Inflammatory macrophage treated with lipopolysaccharide for 1 hour (primary cell): ENCODE data around the gene MAP2K5.

ENCODE experiments used
- DNase-seq, 2 donors: peaks; one replicate each; pipeline ENCODE4 v3.0.0-alpha.2; 2020 to 2022

The MAP2K5 gene

DNA sequence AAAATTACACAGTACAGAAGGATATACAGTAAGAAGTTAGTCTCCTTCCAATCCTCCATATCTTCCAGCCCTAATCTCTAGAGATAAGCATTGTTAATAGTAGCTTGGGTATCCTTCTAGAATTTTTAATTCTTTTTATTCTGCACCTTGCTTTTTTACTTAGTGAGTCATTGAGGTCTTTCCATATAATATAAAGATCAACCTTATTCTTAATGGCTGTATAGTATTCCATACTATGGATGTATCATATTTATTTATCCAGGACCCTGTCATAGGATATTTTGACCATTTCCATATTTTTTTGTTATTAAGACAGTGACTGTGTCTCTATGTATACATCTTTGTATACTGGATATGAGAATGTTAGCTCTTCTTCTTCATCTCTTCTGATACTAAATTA, 246.5 kb downstream of the MAP2K5 start:
- no peak for DNase-seq

- no peak for DNase-seq
Observed at GRCh38 chr15:67790610-67791319, 248.3 kb downstream of the MAP2K5 start.

DNA sequence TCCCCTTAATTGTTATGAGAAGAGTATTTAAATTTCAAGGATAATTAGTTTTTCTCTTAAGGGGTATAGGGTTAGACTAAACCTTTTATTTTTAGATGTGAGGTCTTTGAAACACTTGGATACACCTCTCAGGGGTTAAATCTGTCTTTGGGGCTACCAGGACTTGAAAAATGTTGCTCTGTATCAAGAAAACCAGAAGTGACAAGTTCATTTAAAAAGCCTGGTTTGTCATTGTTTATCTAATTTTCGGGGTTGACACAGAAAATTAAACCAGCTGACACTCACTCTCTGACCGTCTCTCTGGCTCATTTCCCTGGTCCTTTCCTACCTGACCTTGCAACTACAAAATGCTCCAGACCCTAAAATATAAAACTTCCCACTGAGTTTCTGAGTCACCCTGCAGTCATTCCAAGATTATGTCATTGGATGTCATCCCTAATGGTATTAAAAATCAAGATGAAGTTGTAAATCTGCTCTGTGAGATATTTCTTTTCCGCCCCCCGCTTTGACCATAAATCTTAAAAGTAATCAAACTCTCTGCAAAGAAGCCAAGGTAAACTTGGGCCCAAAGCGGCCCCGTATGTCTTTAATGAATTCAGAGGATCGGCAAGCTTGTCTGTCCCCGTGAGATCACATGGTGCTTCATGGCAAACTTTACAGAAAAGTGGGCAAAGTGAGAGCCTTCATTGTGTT, 249.9 kb downstream of the MAP2K5 start:
- no peak for DNase-seq

GRCh38 chr15:67794832-67795574, 252.5 kb downstream of the MAP2K5 start:
- DNase-seq, result no peak

DNA sequence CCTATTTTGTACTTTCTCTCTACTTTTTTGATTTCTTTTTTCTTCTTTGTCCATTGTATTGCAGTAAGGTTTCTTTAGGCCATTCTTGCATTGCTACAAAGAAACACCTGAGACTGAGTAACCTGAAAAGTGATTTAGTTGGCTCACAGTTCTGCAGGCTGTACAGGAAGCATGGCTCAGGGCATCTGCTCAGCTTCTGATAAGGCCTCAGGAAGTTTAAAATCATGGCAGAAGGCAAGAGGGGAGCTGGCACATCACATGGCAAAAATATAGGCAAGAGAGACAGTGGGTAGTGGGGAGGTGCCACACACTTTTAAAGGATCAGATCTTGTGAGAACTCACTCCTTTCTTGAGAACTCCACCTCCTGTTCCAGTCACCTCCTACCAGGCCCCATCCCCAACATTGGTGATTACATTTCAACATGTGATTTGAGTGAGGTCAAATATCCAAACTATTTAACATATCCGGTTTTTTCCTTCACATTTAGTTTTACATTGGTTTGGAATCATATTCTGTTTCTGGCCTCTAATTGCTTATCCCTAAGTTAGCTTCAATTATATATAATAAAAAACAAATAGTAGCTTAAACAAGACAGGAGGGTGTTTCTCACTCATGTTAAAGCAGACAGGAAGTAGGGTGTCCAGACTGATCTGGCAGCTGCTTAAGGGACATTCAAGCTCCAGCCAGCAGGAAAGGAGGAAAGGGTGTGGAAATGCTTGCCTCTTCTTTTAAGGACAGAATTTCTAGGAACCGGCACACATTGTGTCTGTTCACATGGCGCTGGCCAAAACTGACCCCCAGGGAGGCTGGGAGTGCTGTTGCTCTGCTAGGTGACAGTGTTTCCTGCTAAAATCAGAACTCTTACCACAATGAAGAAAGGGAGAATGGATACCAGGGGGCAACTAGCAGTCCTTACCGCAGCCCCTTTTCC, 254.0 kb downstream of the MAP2K5 start:
- no peak for DNase-seq

- DNase-seq, result no peak
Observed at GRCh38 chr15:67799801-67800205, 257.3 kb downstream of the MAP2K5 start.

DNA sequence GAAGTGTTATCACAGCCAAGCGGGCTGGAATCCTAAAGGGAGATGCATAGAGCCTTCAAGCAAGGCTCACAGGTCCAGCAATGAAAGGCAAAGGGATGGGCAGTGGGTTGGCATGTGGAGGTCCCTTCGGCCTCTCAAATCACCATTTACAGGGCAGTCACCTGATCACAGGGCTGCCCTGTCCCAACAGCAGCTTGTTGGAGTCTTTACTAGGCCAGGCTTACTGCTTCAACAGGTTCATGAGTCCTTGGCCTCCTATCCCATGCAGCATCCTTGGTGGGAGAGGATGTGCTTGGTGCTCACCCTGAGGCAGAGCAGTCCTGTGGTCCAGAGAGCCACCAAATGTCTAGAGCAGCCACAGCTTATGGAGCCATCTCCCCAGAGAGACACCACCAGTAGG, 258.6 kb downstream of the MAP2K5 start:
- DNase-seq, result no peak

DNA sequence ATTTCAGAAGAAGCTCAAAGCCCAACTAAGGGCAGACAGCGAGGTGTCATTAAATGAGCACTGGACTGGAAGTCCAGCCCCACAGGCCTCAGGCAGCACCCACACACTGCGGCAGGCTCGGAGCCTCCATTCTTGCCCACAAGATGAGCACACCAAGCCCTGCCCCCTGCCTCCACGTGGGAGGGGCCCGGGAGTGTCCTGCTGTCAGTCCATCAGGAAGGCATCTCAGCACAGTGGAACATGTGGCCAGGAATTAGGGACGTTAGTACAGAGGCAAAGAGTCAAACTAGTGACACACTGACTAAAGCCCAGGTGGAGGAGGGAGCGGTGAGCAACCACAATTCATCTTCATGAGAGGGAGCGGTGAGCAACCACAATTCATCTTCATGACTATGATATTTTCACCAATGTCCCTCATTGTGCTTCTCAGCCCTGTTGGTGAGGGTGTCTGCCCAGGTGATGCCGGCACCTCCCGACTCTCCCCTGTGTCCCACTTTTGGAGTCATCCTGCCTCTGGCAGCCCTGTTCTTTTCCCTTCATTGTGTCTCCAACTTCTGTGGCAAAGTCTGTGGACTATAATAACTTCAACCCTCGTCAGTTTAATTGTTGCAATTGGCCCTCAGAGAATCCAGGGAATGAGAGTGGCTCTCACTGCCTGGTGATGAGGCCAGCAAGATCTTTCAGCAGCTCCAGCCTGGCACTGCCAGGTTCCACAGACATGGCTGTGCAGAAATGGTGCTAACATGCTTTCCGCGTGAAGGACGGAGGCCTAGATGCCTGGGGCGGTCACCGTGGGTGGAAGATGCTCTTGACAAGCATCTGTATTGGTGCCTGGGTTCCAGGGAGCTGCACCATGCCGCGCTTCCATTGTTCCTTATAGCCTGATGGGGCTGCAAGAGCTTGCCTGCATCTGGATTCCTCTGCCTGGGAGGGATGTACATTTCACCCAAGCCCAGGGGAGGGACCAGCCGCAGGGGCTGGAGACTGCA, 259.7 kb downstream of the MAP2K5 start:
- DNase-seq, result no peak

- DNase-seq, result no peak
Observed at GRCh38 chr15:67803299-67803698, 260.8 kb downstream of the MAP2K5 start.

DNA sequence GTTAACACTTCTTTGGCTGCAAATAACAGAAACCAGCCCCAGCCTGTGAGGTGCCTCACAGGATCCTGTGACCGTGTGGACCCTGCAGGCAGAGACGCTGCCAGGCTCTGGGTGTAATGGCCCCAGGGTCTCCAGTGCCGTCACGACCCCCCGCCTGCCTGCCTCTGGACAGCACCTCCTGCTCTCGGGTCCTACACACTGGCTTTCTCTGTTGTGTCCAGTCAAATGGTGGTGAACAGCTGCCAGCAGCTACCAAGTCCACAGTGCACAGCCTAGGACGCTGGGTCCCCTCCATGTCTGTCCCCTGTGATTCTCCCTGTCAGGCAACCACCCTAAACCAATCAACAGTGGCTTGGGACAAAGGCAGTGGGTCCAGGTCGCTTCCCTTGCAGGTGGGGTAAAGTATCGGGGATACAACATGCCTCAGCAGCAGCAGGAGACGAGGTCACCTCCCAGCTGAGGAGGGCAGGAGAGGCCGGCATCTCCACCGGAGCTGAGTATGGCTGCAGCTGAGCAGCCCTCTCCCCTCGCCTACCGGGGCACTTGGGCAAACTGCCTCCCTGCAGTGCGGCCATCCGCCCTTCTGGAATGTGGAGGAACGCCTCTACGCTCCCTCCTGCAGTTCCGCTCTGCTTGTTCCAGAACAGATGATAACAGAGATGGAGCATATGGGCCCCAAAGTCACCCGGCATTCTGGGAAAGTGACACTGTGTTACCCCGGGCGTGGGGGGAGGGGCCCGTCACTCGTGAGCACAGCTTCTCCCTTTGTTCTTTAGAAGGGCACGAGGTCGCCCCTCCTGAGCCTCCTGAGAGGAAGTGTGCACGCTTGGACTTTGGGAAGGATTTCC, 261.7 kb downstream of the MAP2K5 start:
- DNase-seq, result no peak

DNA sequence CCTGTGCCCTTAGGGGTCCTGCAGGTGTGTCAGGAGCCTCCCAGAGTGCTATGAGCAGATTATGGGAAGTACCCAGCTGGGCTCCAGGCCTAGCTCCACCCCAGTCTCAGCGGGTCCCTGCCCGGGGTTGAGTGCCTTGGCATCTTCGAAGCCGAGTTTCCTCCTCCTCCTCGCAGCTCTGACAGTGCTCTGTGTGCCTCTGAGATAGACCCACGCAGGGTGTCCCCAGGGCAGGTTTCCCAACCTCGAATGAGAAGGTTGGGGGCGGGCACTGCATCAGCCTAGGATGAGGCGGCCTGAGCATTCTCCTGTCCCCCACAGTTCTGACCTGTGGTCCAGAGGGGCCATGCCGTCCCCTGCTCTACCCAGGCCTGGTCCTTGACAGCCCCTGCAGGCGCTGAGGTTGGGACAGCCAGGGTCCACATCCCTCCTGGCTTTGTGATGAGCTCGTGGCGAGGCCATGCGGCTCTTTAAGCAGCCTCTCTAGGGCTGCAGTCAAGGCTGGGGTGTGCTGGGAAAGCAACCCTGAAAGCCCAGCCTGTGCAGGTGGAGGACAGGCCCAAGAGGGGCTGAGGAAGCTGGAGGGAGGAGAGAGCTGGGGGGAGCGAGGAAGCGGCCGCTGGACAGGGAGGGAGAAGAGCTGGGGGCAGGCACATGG, 262.6 kb downstream of the MAP2K5 start:
- DNase-seq, result no peak

- DNase-seq, result peak; percentile 2 to 29
Observed at GRCh38 chr15:67805666-67806516, 263.4 kb downstream of the MAP2K5 start.

DNA sequence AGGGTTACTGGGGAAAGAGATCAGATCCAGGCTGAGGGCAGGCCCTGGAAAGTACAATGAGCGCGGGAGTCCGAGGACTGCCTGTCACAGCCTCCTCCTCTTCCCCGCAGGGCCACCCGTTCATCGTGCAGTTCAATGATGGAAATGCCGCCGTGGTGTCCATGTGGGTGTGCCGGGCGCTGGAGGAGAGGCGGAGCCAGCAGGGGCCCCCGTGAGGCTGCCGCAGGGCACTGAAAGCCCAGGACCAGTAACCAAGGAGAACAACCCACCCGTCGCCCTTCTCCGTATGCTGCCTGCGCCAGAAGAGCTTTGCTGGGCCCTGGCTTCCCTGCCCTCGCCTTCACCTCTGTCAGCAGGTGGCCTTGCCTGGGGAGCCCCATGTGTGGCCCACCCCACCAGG, 264.0 kb downstream of the MAP2K5 start:
- DNase-seq, result no peak

DNA sequence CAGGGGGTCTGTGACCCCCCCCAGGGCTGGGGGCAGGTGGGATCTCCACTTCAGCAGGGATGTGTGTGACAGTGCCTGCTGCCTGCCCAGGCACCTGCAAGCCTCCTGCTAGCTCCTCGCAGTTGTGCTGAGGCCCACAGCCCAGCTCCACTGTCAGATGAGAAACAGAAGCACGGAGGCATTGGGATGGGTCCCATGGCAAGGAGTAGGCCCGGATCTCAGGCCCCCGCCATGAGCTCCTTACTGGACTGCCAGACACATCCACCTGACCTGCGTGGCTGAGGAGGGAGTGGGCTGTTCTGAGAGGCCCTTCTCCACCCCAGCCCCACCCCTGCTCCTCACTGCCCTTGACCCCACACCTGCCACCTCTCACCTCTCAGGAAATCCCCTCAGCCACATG, 264.6 kb downstream of the MAP2K5 start:
- DNase-seq, result no peak

DNA sequence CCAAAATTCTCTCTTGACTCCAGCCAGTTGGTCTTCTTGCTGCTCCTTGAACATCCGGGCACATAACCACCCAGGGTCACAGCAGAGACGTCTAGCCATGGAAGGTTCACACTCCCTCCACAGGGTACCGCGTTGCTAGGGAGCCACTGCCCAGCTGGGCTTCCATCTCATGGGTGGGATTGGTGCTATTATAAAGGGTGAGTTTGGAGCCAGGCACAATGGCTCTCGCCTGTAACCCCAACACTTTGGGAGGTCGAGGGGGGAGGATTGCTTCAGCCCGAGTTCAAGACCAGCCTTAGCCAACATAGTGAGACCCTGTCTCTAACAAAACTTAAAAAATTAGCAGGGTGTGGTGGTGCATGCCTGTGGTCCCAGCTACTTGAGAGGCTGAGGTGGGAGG, 265.3 kb downstream of the MAP2K5 start:
- no peak for DNase-seq

DNA sequence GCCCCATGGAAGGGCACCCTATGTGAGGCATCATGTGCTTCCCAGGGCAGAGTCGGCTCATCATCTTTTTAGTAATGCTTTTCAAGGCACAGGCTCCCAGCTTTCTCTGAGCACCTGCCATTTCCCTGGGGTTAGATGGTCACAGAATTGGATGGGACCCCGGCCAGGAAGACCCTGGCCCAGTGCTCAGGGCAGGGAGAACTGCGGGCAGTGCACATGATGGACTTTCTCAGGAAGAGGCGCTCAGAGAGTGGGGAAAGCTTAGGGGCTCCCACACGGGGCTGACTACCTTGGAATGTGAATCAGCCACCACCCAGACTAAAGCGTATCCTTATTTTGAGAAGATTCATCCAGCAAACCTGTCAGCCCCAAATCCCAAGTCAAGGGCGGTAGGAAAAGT, 266.3 kb downstream of the MAP2K5 start:
- no peak for DNase-seq

- DNase-seq, result no peak
Observed at GRCh38 chr15:67809441-67809840, 266.9 kb downstream of the MAP2K5 start.

GRCh38 chr15:67809866-67810265, 267.4 kb downstream of the MAP2K5 start:
- no peak for DNase-seq

- no peak for DNase-seq
Observed at GRCh38 chr15:67812241-67812644, 269.7 kb downstream of the MAP2K5 start.
